K562 (cell line): ENCODE measurements around the gene DNAJC11. TPM values are rescaled to one million over a fixed set of nuclear protein-coding genes. Genes with fewer than 3 reads are reported as not detected.

Experiments
- ATAC-seq: fragments of 200-7000 bp; cut with Tn5 transposase; 3 replicates; pipeline ENCODE4 v1.9.1; 2020; ENCODE audit warnings: moderate library complexity
- BruUV-seq: library from RNA; stranded (reverse); fragments of 400-500 nt; replicated peaks from 2 replicates; lab custom pipeline; 2021; lab: Mats Ljungman, UMichigan
- CTCF ChIA-PET: fragments of 300-600 bp; formaldehyde crosslinking; extraction: SDS; loops from one replicate; lab custom pipeline; 2021; ENCODE audit warnings: low intra/inter-chr PET ratio; lab: Yijun Ruan, JAX
- POLR2A ChIA-PET: fragments of 300-600, 350-650 bp; sonication (Branson Sonifier 250); formaldehyde crosslinking; extraction: SDS; loops from one replicate; lab custom pipeline; 2021; ENCODE audit warnings: antibody characterized with exemption, inconsistent platforms; lab: Yijun Ruan, JAX
- DNase-seq, 4 experiments: peaks; one replicate each; pipeline versions ENCODE4 v3.0.0 to v3.0.0-alpha.2; 2011 to 2018; ENCODE audit warnings: low spot score in 3 of 4, mixed read lengths in 3 of 4; ENCODE audit errors: extremely low read depth in 1 of 4
- FAIRE-seq: peaks from 2 replicates; lab custom pipeline; 2011; peaks lifted over from hg19 to GRCh38; lab: Jason Lieb, UNC
- H2AFZ ChIP-seq: 2 replicates; pipeline ENCODE4 v1.6.0; 2011; ENCODE audit warnings: low read depth, low read length, control low read depth, inconsistent platforms
- H3K27ac ChIP-seq: fragments of 200-600 bp; 3 replicates; pipeline ENCODE4 v1.8.0; 2011; ENCODE audit warnings: low read depth, mild to moderate bottlenecking, control low read depth, inconsistent platforms, low read length, moderate library complexity, mixed read lengths; ENCODE audit errors: extremely low read depth
- H3K27me3 ChIP-seq, 2 experiments: fragments of 300-600 bp in 1 of 2; 2 replicates in 1 of 2; 3 replicates in 1 of 2; pipeline versions ENCODE4 v1.6.0 to v1.8.0; 2011; ENCODE audit warnings: inconsistent platforms in 2 of 2, low read length in 2 of 2, mild to moderate bottlenecking in 1 of 2, mixed read lengths in 1 of 2, moderate library complexity in 1 of 2; ENCODE audit not compliant: control insufficient read depth in 2 of 2, insufficient read depth in 2 of 2
- H3K36me3 ChIP-seq: fragments of 300-600 bp; 3 replicates; pipeline ENCODE4 v1.8.0; 2011; ENCODE audit warnings: mild to moderate bottlenecking, low read length, inconsistent platforms; ENCODE audit not compliant: control insufficient read depth, insufficient read depth
- H3K4me1 ChIP-seq, 2 experiments: fragments of 200-600 bp in 1 of 2; replicated peaks in 1 of 2; 2 replicates in 1 of 2; 3 replicates in 1 of 2; pipeline versions ENCODE4 v1.5.1 to v1.8.0; 2011; ENCODE audit warnings: inconsistent platforms in 2 of 2, low read length in 2 of 2, mild to moderate bottlenecking in 1 of 2, mixed read lengths in 1 of 2, moderate library complexity in 1 of 2; ENCODE audit not compliant: control insufficient read depth in 2 of 2, insufficient read depth in 2 of 2
- H3K4me2 ChIP-seq: 2 replicates; pipeline ENCODE4 v1.6.1; 2011; ENCODE audit warnings: low read length, control low read depth, inconsistent platforms, mixed read lengths; ENCODE audit not compliant: insufficient read depth
- H3K4me3 ChIP-seq: fragments of 200-600 bp; sonication (generic), shearing (Covaris generic); 2 replicates; pipeline ENCODE4 v1.5.1; 2016; ENCODE audit warnings: control low read depth, inconsistent platforms
- H3K79me2 ChIP-seq: fragments of 200-600 bp; 3 replicates; pipeline ENCODE4 v1.8.0; 2011; ENCODE audit warnings: low read length, inconsistent platforms; ENCODE audit not compliant: control insufficient read depth, insufficient read depth
- H3K9ac ChIP-seq, 2 experiments: 2 replicates each; pipeline versions ENCODE4 v1.6.0 to v1.6.1; 2011; ENCODE audit warnings: low read depth in 2 of 2, low read length in 2 of 2, control low read depth in 1 of 2, inconsistent platforms in 1 of 2, mild to moderate bottlenecking in 1 of 2, mixed read lengths in 1 of 2; ENCODE audit not compliant: insufficient read depth in 1 of 2
- H3K9me1 ChIP-seq: one replicate; pipeline ENCODE4 v1.6.0; 2011; ENCODE audit warnings: inconsistent platforms, mild to moderate bottlenecking, low read length, moderate library complexity; ENCODE audit not compliant: control insufficient read depth, insufficient read depth
- H3K9me3 ChIP-seq: replicated peaks from 2 replicates; pipeline ENCODE4 v1.5.1; 2011; ENCODE audit warnings: low read depth, low read length, inconsistent platforms; ENCODE audit not compliant: control insufficient read depth, insufficient read depth
- H4K20me1 ChIP-seq: replicated peaks from 2 replicates; pipeline ENCODE4 v1.6.1; 2011; ENCODE audit warnings: low read length, inconsistent platforms, mixed read lengths; ENCODE audit not compliant: control insufficient read depth, insufficient read depth
- E2F8 ChIP-seq: fragments of 450-650 bp; IDR thresholded peaks from 2 replicates; pipeline ENCODE4 v1.7.1; 2018; ENCODE audit warnings: mild to moderate bottlenecking, low read depth; ENCODE audit not compliant: partially characterized antibody
- HDAC3 ChIP-seq: fragments of 450-650 bp; IDR thresholded peaks from 2 replicates; pipeline ENCODE4 v1.6.1; 2018; ENCODE audit warnings: borderline replicate concordance, mild to moderate bottlenecking, moderate library complexity; ENCODE audit not compliant: partially characterized antibody
- MCM5 ChIP-seq: fragments of 450-650 bp; IDR thresholded peaks from 2 replicates; pipeline ENCODE4 v1.6.1; 2016; ENCODE audit warnings: low read depth
- MYNN ChIP-seq, 2 experiments: sonication (generic); formaldehyde crosslinking in 1 of 2; IDR thresholded peaks; 2 replicates each; pipeline versions ENCODE4 v1.5.0 to v1.6.1; 2016 to 2020; ENCODE audit warnings: antibody characterized with exemption in 1 of 2, missing genetic modification reagents in 1 of 2
- PTBP1 ChIP-seq: fragments of 200-400 bp; formaldehyde crosslinking; IDR thresholded peaks from 2 replicates; pipeline ENCODE4 v1.6.1; 2017; ENCODE audit warnings: low read depth, low read length
- RUNX1 ChIP-seq: sonication (generic); IDR thresholded peaks from 2 replicates; pipeline ENCODE4 v1.6.1; 2016; ENCODE audit warnings: antibody characterized with exemption, low read depth
- SREBF1 ChIP-seq: fragments of 150-350 bp; IDR thresholded peaks from 2 replicates; pipeline ENCODE4 v1.6.1; 2014; ENCODE audit warnings: antibody characterized with exemption, low read depth, low read length, borderline replicate concordance
- ZNF586 ChIP-seq: fragments of 450-650 bp; formaldehyde crosslinking; conservative IDR thresholded peaks from 2 replicates; pipeline ENCODE4 v1.4.0; 2020; ENCODE audit warnings: mild to moderate bottlenecking, moderate library complexity
- WGBS: fragments of 100-300 bp; shearing (Covaris generic); methylation state at CpG from one replicate; pipeline ENCODE4 v1.1.6; 2016; ENCODE audit warnings: low coverage, mixed read lengths; ENCODE audit not compliant: insufficient coverage; ENCODE audit errors: missing lambda C conversion rate; 5-methylcytosine and 5-hydroxymethylcytosine counted together
- in situ Hi-C: fragments of 300-500 bp; cut with MboI; formaldehyde crosslinking; loops from 4 replicates; pipeline ENCODE4 v1.15.0; 2018; ENCODE audit warnings: inconsistent platforms, mixed read lengths
- intact Hi-C: fragments of 100-400 bp; cut with micrococcal nuclease; formaldehyde crosslinking; loops from 2 replicates; pipeline ENCODE4 v1.14.2; 2022
- polyA plus RNA-seq, 8 experiments: library from polyadenylated mRNA; depleted of rRNA in 4 of 8; stranded (reverse) in 5 of 8; unstranded in 3 of 8; fragments of >200 nt; fragmentation: Nextera tagmentation in 2 of 8; fragmentation: Illumina TruSeq in 1 of 8; extraction: Ambion mirVana in 2 of 8; extraction: Trizol in 1 of 8; gene quantifications; 2 replicates each; pipeline versions ENCODE4 v1.2.1 to v1.2.3, GENCODE V29; 2011 to 2014; ENCODE audit warnings: inconsistent platforms in 1 of 8, missing spikeins in 1 of 8
- total RNA-seq, 7 experiments: library from RNA; depleted of rRNA in 6 of 7; stranded (reverse); fragments of >200 nt in 6 of 7; fragmentation: Illumina TruSeq in 2 of 7; extraction: Trizol in 2 of 7; gene quantifications; 2 replicates each; pipeline versions ENCODE4 v1.2.1 to v1.2.3, GENCODE V29; 2011 to 2021; ENCODE audit warnings: low replicate concordance in 1 of 7

Gene DNAJC11
- total and polyA plus RNA-seq, 9 of the 15 experiments (the other 6 are each of a cell fraction or from before 2014, with no cell fraction given), result 14.1 to 123 (median 76.6) TPM

DNA sequence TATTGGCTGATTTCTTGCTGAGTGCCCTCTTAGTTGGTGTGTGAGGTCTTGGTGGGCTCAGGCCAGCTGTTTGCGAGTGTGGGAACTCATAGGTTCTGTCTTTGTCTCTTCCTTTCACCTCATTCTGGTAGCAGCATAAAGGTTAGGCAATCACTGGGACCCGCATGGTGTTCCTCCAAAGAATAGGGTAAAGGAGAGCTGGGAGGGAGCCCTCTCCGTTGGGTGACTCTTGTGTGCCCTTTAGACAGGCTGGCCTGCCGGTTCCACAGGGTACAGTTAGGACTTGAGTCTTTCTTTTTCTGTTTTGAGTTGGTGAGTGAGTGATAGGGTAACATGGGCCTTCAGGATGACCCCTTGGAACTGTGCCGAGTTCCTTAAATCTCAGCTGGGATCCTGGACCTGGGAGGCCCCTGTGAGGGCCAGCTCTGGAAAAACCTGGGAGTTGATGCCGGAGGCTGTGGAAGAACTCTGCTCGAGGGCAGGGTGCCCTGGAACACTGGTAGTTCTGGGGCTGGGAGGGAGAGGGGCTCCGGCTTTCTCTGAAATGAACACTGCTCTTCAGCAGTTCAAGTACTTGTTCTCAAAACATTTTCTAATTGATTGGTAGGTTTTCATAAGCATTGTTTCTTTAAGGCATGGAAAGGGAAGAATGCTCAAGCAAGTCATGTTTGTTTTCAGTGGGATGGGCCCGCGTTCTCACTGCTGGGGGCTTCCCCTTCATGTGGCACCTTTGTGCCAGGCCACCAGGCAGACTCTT is 79.0 kb downstream of the DNAJC11 start:
- Histone ChIP-seq H3K36me3 (peaks cover 80% of the 10 kb centered on the region), H3K27ac (no peak overlapping the region), H3K9me1 (peaks cover 3% of the 10 kb centered on the region), H2AFZ (no peak overlapping the region), H3K79me2 (peaks cover 78% of the 10 kb centered on the region), H3K4me3 (no peak overlapping the region), H4K20me1 (peaks cover 24% of the 10 kb centered on the region; the same call in 1 of the 2 replicates), H3K9ac (0 out of 4 replicates have a peak overlapping the region, but pooled peaks of 1 of the 2 experiments have one; percentile 9), H3K4me1 (peaks cover 12 to 31% of the 10 kb centered on the region in 2 experiments; a peak in 4 of 5 replicates), H3K4me2 (no peak overlapping the region), H3K9me3 (no peaks in the 10 kb centered on the region), H3K27me3 (no peaks in the 10 kb centered on the region)
- in situ Hi-C loops, result no loop called here
- ChIA-PET POLR2A (interaction anchor here (0.7 to 5.1 kb wide), 7 partner anchors 9 to 1076 kb away, joined by 3 to 36 read pairs (median 4); partner anchors contain the start of gene KLHL21), CTCF (interaction anchor here (0.7 kb wide), 1 partner anchor 68 kb away, joined by 3 read pairs; the partner anchor contains the start of gene TAS1R1)
- intact Hi-C loops, result no loop called here
- TF ChIP-seq MCM5 (no peak), E2F8 (no peak), RUNX1 (no peak), ZNF586 (no peak), HDAC3 (no peak), SREBF1 (no peak), PTBP1 (no peak), MYNN (IDR thresholded peaks at IDR 0.05) (no peak), MYNN (CRISPR knock-in tag; IDR thresholded peaks at IDR 0.05) (no peak)
- BruUV-seq, result no TSS peak
- no peak for FAIRE-seq
- no peak for DNase-seq
- WGBS, result 92% methylated on average over 10 of the region's 10 CpGs
- ATAC-seq, result no peak
